Suppressor macrophage treated with lipopolysaccharide for 4 hours (primary cell): ENCODE data around the gene TERC.
"Not testable (repeated sequence)": the region's sequence is repeated elsewhere in the genome, so short reads cannot be mapped to it uniquely, and the experiment has no call there.

Experiments used
- DNase-seq: peaks from one replicate; pipeline ENCODE4 v3.0.0-alpha.2; 2020

Gene TERC

GRCh38 chr3:169771497-169772304 lies 6.8 kb upstream of the TERC start:
- peak; percentile 85 for DNase-seq

- DNase-seq: peak; percentile 65
These were observed 4.7 kb upstream of the TERC start, which contains the start of gene ACTRT3 for GRCh38 chr3:169769287-169770181. TSS of gene ACTRT3 (minus strand) at chr3:169769561. CDS start at chr3:169769520, 41 bp downstream.

- DNase-seq: peak; percentile 71
These were observed 463 bp downstream of the TERC start for GRCh38 chr3:169764312-169764881.

- DNase-seq: no peak
These were observed 4.4 kb downstream of the TERC start for GRCh38 chr3:169760479-169760878.

GRCh38 chr3:169759256-169759655 lies 5.6 kb downstream of the TERC start:
- peak; percentile 48 for DNase-seq

GRCh38 chr3:169758359-169758994 lies 6.4 kb downstream of the TERC start:
- no peak for DNase-seq

GRCh38 chr3:169755488-169755887 lies 9.4 kb downstream of the TERC start:
- DNase-seq: no peak

- no peak for DNase-seq
These were observed 10.1 kb downstream of the TERC start for GRCh38 chr3:169754711-169755110.

GRCh38 chr3:169751875-169752274 lies 13.0 kb downstream of the TERC start:
- no peak for DNase-seq

- no peak for DNase-seq
These were observed 14.2 kb downstream of the TERC start for GRCh38 chr3:169750665-169751064.

GRCh38 chr3:169748670-169749069 lies 16.2 kb downstream of the TERC start:
- DNase-seq: no peak

GRCh38 chr3:169746924-169747323 lies 17.9 kb downstream of the TERC start:
- DNase-seq: no peak

- DNase-seq: no peak
These were observed 20.4 kb downstream of the TERC start for GRCh38 chr3:169744366-169745054.

GRCh38 chr3:169739067-169739466 lies 25.8 kb downstream of the TERC start:
- DNase-seq: no peak

GRCh38 chr3:169731857-169732256 lies 33.0 kb downstream of the TERC start:
- DNase-seq: not testable (repeated sequence)

GRCh38 chr3:169722724-169723123 lies 42.1 kb downstream of the TERC start:
- DNase-seq: no peak

GRCh38 chr3:169718415-169718814 lies 46.4 kb downstream of the TERC start:
- not testable (repeated sequence) for DNase-seq
